SKM-1 (cell line): ENCODE measurements around the gene TBC1D9B.

Source experiments
- DNase-seq: peaks from one replicate; lab custom pipeline; 2025; ENCODE audit not compliant: unreplicated experiment; lab: John Stamatoyannopoulos, UW

TBC1D9B gene

DNA sequence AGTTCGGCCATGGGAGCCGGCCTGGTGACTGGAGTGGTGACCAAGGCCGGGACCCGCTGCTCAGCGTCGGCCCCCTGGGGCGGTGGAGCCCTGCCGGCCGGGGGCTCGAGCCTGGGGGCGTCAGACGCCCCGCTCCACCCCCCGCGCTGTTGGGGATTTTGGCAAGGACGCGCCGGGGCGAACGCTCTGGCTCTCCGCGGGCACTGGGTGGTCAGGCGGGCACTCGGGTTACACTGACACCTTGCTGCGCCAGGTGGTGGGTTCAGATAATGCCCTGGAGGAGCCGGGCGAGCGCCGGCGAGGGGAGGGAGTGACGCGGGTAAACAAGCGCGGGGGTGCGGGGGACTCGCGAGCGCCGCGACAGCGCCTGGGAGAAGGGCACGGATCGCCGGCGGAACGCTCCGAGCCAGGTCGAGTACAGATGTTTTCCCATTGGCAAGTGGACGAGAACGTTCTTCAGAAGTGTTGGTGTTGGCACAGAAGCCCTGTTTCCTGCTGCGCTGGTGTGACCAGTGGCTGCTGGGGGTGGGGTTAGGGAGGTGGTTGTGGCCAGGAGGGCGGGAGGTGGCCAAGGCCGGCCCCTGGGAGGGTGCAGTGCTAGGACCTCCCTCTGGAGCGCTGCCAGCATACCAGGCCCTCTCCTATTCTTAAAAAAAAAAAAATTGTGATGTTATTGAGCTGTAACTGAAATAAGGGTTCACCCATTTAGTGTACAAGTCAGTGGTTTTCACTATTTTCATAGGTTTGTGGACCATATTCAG, 86.2 kb downstream of the TBC1D9B start:
- peak; percentile 63 for DNase-seq

DNA sequence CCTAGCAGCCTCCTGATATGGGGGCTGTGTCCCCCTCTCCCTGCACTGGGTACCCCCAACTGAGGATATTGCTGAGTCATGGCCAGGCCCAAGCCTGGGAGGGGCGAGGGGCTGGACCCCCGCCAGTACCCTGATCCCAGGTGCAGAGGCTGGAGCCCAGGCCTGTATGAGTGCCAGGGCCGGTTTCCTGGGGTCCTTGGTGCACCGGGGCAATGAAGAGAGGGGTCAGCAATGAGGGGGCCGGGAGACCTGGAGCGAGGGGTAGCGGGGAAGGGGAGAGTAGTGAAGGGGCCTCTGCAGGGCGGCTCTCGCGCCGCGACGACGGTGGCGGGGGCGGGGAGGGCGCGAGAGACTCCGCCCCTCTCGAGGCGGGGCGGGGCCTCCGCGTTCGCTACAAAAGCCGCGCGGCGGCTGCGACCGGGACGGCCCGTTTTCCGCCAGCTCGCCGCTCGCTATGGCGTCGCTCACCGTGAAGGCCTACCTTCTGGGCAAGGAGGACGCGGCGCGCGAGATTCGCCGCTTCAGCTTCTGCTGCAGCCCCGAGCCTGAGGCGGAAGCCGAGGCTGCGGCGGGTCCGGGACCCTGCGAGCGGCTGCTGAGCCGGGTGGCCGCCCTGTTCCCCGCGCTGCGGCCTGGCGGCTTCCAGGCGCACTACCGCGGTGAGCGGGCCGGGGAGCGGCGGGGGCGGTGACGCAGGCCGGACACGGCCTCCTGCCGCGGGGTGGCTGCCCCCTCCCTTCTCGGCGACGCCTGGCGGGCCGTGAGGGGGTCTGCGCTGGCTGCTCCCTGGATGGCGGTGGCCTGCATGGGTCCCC, 87.0 kb downstream of the TBC1D9B start, which contains the start of gene SQSTM1:
TSS of gene SQSTM1 (plus strand) at position 423 of the 815 bp plus-strand sequence. CDS start at position 455, 32 bp downstream.
- peak; percentile 18 for DNase-seq

DNA sequence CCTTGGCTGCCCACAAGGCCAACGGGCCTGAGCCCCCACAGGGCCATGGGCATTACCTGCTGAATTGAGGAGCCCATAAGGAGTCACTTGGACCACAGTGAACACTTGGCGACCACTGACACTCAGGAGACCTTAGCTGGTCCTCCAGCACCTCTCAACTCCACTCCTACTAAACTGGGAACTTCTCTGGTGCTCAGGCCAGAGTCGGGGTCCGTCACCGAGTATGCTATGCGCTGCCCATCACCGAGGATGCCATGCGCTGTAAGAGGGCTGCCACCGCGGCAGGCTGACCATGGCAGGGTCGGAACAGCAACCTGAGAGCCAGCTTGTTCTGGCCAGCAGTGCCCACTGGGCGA, 87.6 kb downstream of the TBC1D9B start:
- no peak for DNase-seq

DNA sequence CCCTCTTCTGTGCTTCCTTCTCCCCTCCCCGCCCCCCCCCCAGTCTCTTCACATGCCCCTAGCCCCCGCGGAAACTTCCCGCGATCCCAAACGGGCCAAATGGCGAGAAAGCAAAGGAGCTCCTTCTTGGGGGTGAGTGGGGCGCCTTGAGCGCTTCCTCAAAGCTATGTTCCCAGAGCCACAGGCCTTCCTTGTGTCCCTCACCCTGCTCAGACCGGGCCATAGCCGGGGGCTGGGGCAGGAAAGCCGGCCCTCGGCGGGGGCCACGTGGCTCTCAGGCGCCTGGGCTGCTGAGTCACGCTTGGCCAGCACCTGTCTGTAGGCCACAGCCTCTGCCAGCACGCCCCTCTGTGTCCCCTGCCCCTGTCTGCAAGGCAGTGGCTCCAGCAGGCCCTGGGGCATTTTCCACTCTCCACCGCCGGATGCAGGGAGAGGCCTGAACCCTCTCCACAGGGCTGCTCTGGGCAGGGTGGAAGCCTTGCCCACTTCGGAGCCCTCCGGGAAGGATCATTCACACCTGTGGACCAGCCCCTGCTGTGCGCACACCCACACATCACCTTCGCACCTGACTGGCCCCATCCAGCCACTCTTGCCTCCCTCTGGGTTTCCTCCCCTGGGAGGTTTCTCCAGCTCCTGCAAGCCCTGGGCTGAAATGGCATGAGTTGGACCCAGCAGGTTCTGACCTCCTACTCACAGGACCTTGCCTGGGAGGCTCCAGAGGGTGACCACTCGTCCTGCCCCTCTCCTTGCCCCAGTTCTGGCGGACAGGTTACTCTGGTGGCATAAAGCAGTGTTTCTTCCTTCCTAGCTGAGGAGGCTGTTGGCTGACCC, 88.2 kb downstream of the TBC1D9B start:
- DNase-seq = no peak

DNA sequence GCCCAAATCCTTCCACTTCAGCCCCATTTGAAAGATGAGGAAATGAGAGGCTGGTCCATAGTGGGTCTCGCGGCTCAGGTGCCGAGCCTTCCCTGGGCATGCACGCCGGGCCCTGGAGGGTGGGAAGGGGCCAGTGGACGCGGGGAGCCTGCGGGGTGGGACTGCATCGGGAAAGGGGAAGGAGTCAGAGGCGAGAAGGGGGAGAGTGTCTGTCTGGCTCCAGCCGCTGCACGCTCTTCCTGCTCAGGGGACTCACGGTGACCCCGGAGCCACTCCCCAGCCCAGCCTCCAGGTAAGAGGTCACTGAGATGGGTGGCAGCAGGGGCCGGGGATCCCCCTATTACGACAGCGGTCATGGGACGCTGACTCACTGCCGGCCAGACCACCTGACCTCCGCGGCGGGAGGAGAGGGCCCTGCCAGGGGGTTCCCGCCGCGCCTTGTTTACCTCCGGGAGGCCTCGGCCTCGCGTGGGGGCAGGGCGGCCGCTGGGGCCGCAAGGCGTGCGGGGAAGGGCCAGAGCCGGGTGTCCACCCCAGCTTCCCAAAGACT, 88.9 kb downstream of the TBC1D9B start:
- peak; percentile 84 for DNase-seq

DNA sequence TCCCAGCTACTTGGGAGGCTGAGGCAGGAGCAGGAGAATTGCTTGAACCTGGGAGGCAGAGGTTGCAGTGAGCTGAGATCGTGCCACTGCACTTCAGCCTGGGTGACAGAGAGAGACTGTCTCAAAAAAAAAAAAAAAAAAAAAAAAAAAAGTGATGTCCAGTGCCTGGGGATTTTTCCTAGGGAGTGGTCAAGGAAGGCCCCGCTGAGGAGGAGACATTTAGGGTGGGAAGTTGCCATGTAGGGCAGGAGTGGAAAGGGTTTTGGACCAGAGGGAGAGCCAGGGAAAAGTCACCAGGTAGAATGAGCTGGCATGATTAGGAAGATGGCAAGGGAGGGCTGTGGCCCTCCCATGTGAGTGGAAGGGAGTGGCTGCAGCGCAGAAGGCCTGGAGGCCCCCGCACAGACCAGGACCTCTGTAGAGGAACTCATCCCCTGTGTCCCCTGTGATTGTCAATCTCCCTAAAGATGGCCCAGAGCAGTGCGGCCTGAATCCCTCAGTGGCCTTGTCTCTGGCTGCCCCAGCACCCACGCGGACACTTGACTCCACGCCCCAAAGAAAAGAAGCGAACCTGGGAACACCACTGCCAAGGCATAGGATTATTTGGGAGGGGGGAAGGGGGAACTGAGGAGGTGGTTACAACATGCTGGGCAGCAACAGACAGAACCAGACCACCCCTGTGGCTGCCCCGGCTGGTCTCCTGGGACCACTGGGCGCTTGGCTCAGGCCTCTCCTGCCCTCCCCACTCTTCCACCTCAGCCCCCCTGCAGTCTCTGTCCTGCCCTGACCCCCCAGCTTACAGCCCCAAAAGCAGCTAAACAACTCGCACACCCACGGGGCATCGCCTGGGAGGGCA, 89.6 kb downstream of the TBC1D9B start:
- DNase-seq = no peak

DNA sequence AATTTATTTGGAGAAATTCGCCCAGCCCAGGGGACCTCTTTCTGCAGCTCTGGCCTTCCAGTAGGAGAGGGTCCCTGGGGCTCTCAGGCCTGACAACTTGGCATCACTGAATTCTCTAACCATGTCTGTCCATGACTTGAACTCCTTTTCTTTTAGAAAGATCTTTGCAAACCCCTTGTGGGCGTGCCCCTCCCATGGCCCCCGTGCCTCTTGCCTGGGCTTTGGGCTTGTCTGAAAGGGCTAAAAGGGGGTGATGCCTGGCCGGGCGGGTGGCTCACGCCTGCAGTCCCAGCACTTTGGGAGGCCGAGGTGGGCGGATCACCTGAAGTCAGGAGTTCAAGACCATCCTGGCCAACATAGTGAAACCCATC, 90.2 kb downstream of the TBC1D9B start:
- DNase-seq = no peak

DNA sequence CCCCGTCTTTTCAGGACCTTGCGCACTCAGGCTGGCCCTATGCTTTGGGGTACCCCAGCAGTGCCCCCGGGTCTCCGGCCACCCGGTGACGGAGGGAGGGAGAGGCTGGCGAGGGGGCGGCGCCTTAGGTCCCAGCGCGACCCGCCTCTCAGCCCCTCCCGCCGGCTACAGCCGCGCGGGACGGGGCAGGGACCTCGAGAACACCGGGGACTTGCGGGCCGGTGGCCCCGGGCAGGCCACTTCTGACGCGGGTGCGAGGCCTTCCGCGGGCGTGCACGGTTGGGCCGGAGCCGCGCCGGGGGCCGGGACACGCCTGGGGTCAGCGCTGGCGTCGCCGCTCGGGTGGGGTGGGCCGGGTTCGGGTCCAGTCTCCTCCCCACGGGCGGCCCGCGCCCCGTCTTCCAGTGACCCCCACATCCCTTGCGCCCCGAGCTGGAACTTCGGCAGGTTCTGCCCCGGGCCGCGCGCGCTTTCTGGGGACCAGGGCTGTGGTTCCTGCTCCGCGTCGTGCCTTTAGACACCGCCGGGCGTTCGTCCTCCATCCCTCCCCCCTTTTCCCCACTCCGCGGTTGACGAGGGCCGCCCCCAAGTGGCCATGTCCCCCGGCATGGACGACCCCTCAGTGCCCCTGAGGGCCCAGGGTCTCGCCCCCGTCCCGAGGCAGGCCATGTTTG, 90.8 kb downstream of the TBC1D9B start:
- DNase-seq = no peak

DNA sequence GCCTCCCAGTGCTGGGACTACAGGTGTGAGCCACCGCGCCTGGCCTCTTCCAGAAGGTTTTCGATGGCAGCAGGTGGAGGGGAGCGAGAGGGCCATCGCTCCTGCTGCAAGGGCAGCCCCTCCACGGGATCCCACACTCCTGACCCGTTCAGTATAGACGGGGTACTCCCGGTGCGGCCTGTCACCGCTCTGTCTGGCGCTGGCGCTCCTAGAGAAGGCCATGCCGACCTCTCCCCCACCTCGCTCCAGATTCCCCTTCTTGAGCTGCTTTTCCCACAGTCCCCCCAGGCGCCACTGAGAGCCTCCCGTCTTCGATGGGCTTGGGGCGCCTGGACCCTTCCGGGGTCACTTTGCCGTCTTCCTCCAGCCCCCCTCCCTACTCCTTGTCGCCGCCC, 91.3 kb downstream of the TBC1D9B start:
- no peak for DNase-seq

DNA sequence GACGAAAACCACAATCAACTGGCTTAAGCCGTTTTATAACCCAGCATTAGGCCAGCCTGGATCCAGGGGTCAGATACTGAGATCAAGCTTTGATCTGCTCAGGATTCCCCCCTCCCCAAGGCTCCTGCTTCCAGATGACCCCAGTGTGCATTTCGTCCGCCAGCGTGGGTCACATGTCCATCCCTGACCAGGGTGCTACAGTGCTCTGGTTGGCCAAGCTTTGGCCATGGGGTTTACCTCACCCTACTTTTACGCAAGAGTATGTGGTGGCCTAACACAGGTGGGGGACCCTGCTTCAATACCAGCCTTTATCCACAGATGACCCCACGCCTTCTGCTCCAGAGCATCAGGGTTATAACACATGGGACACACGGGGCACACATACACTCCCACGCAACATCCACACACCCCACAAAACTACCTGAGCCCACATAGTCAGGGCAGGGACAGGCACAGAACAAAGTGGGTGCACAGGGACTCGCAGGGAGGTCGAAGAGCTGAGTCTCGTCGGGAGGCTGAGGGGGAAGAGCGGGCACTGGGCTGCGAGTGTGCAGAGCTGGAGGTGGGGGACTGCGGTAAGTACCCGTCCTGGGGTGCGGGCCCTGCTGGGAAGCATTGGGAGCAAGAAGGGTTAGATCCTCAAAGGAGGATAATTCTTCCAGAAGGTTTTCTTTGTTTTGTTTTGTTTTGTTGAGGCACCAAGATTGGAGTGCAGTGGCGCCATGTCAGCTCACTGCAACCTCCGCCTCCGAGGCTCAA, 92.0 kb downstream of the TBC1D9B start:
- no peak for DNase-seq

DNA sequence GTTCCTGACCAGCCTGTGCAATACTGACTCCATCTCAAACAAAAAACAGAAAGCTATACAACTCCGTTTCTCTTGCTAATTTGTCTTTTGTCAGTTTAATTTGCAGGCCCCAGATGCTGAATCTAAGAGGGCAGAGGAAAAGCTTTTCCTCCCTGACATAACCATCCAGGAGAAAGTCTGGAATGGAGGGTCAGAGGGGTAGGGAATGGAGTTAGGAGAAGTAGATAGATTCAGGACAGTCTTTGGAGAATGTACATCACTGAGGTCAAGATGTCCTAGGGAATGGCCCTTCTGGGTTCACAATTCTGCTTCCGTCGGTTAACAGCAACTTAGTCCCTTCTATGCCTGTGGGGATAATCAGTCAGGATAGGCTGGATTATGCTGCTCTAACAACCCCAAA, 93.6 kb downstream of the TBC1D9B start:
- DNase-seq = no peak

DNA sequence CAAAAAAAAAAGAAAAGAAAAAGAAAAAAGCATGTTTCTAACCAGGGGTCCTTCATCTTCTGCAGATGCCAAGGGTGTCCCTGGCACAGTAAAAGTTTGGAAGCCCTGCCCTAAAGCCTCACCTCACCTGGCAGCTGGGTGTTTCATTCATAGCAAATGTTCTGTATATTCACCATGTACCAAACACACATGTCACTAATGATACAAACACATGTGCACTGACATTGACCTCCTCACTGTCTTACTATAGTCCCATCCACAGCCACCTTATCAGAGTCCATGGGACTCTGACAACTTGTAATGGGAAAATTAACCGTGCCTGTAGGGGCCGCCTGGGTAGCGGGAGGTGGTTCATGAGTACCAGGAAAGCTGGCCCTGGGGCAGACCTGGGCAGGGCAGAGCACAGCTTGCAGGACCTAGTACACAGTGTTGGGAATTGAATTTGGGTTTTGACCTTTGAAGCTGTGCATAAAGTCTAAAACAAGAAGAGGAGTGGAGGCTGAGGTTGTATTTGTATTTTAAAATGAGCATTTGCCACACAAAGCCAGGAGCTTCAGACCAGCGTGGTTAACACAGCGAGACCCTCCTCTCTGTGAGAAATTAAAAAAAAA, 94.6 kb downstream of the TBC1D9B start:
- DNase-seq = no peak

DNA sequence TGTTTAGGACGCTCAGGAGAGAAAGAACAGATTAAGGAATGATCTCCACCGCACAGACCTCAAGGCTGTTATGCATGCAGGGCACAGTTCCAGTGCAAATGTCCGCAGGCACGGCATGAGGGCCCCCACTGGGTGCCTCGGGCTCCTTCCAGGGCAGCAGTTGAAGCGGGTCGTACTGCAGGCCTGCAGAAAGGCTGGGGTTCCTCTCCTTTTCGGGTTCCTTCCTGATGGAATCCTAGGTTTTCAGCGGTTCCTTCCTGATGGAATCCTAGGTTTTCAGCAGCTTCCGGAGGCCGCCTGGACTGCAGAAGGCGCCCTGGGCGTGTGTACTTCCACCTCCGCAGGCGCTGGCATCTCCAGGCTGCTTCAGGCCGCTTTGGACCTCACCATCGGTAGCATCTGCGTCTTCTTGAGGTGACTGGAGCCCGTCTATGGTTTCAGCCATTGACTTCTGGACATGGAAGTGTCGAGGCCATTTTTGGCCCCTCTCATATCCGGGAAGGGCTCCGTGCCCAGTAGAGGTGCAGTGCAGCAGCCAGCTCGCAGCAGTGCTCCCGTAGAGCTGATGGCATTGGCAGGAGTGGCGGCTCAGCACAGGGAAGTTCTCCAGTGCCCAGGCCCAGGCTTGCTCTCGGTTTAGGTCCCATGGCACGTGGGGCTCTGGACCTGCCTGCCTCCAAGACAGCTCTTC, 95.4 kb downstream of the TBC1D9B start:
- DNase-seq = no peak
